ENCODE results near the gene PGGT1B. TPM values are rescaled to one million over a fixed set of nuclear protein-coding genes. Genes with fewer than 3 reads are reported as not detected.
"Not testable (repeated sequence)": the region's sequence is repeated elsewhere in the genome, so short reads cannot be mapped to it uniquely, and the experiment has no call there.

PGGT1B gene
- total and polyA plus RNA-seq, 4 donors, result 3.6 to 43.9 (median 14.5) TPM

- 4 to 9% methylated on average over 8 of the region's 8 CpGs for WGBS, 2 donors
- peak overlapping the region; percentile 83 to 95 for H3K9ac ChIP-seq (ENCODE audit: insufficient read depth in 1 of 2, low read length in 2 of 2)
- H3K36me3 ChIP-seq (ENCODE audit: control insufficient read depth in 4 of 4, insufficient read depth in 4 of 4, low read length in 4 of 4), result peaks cover 0 to 4% (median 0%) of the 10 kb centered on the region in 4 donors
- TF ChIP-seq, protein P1, sequence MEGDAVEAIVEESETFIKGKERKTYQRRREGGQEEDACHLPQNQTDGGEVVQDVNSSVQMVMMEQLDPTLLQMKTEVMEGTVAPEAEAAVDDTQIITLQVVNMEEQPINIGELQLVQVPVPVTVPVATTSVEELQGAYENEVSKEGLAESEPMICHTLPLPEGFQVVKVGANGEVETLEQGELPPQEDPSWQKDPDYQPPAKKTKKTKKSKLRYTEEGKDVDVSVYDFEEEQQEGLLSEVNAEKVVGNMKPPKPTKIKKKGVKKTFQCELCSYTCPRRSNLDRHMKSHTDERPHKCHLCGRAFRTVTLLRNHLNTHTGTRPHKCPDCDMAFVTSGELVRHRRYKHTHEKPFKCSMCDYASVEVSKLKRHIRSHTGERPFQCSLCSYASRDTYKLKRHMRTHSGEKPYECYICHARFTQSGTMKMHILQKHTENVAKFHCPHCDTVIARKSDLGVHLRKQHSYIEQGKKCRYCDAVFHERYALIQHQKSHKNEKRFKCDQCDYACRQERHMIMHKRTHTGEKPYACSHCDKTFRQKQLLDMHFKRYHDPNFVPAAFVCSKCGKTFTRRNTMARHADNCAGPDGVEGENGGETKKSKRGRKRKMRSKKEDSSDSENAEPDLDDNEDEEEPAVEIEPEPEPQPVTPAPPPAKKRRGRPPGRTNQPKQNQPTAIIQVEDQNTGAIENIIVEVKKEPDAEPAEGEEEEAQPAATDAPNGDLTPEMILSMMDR (IDR thresholded peaks at IDR 0.05; ENCODE audit: control extremely low read depth, extremely low read depth), result no peak
- no peaks in the 10 kb centered on the region for H3K27me3 ChIP-seq (ENCODE audit: control insufficient read depth in 3 of 3, insufficient read depth in 3 of 3, low read length in 2 of 3)
- peak overlapping the region; percentile 94 for H3K4me3 ChIP-seq
- no peaks in the 10 kb centered on the region for H3K9me3 ChIP-seq (ENCODE audit: control insufficient read depth in 4 of 4, insufficient read depth in 3 of 4, low read length in 3 of 4)
- DNase-seq (peak in 1 of 3 donors; percentile 13), ATAC-seq (ENCODE audit: insufficient read depth, low FRiP score) (no peak)
- H3K4me1 ChIP-seq (ENCODE audit: control insufficient read depth in 5 of 5, insufficient read depth in 5 of 5, low read length in 5 of 5), result peaks cover 2 to 17% (median 5%) of the 10 kb centered on the region in 5 donors
- H3K27ac ChIP-seq (ENCODE audit: low read depth in 1 of 2, low read length in 1 of 2), result peak overlapping the region; percentile 28 to 50
Observed at GRCh38 chr5:115262011-115262320, 711 bp downstream of the PGGT1B start.

- peaks cover 2 to 17% (median 5%) of the 10 kb centered on the region in 5 donors for H3K4me1 ChIP-seq (ENCODE audit: control insufficient read depth in 5 of 5, insufficient read depth in 5 of 5, low read length in 5 of 5)
- 87 to 90% methylated on average over 2 of the region's 2 CpGs for WGBS, 2 donors
- DNase-seq, result no peak
Observed at GRCh38 chr5:115260248-115260647, 2.4 kb downstream of the PGGT1B start.

GRCh38 chr5:115257981-115258380 lies 4.7 kb downstream of the PGGT1B start:
- no peak overlapping the region for H3K9ac ChIP-seq (ENCODE audit: insufficient read depth in 1 of 2, low read length in 2 of 2)
- DNase-seq (no peak), ATAC-seq (ENCODE audit: insufficient read depth, low FRiP score) (no peak)
- peaks cover under 1 to 17% (median 5%) of the 10 kb centered on the region in 5 donors for H3K4me1 ChIP-seq (ENCODE audit: control insufficient read depth in 5 of 5, insufficient read depth in 5 of 5, low read length in 5 of 5)
- no peaks in the 10 kb centered on the region for H3K27me3 ChIP-seq (ENCODE audit: control insufficient read depth in 3 of 3, insufficient read depth in 3 of 3, low read length in 2 of 3)
- H3K4me3 ChIP-seq, result no peak overlapping the region
- no peaks in the 10 kb centered on the region for H3K36me3 ChIP-seq (ENCODE audit: control insufficient read depth in 4 of 4, insufficient read depth in 4 of 4, low read length in 4 of 4)
- TF ChIP-seq, protein P1 (IDR thresholded peaks at IDR 0.05; ENCODE audit: control extremely low read depth, extremely low read depth), result no peak
- H3K9me3 ChIP-seq (ENCODE audit: control insufficient read depth in 4 of 4, insufficient read depth in 3 of 4, low read length in 3 of 4), result no peaks in the 10 kb centered on the region
- no peak overlapping the region for H3K27ac ChIP-seq (ENCODE audit: low read depth in 1 of 2, low read length in 1 of 2)

More at GRCh38 chr5:115260248-115260647, 2.4 kb downstream of the PGGT1B start:
- Histone ChIP-seq H3K27me3 (ENCODE audit: control insufficient read depth in 3 of 3, insufficient read depth in 3 of 3, low read length in 2 of 3) (no peaks in the 10 kb centered on the region), H3K27ac (ENCODE audit: low read depth in 1 of 2, low read length in 1 of 2) (no peak overlapping the region), H3K9me3 (ENCODE audit: control insufficient read depth in 4 of 4, insufficient read depth in 3 of 4, low read length in 3 of 4) (no peaks in the 10 kb centered on the region), H3K36me3 (ENCODE audit: control insufficient read depth in 4 of 4, insufficient read depth in 4 of 4, low read length in 4 of 4) (no peaks in the 10 kb centered on the region), H3K9ac (ENCODE audit: insufficient read depth in 1 of 2, low read length in 2 of 2) (no peak overlapping the region), H3K4me3 (no peak overlapping the region)
- no peak for ATAC-seq (ENCODE audit: insufficient read depth, low FRiP score)
- TF ChIP-seq, protein P1 (IDR thresholded peaks at IDR 0.05; ENCODE audit: control extremely low read depth, extremely low read depth), result no peak

GRCh38 chr5:115249379-115249778 lies 13.3 kb downstream of the PGGT1B start:
- ATAC-seq (ENCODE audit: insufficient read depth, low FRiP score); DNase-seq; H3K27ac ChIP-seq (ENCODE audit: low read depth in 1 of 2, low read length in 1 of 2); H3K9me3 ChIP-seq (ENCODE audit: control insufficient read depth in 4 of 4, insufficient read depth in 3 of 4, low read length in 3 of 4); H3K36me3 ChIP-seq (ENCODE audit: control insufficient read depth in 4 of 4, insufficient read depth in 4 of 4, low read length in 4 of 4); H3K27me3 ChIP-seq (ENCODE audit: control insufficient read depth in 3 of 3, insufficient read depth in 3 of 3, low read length in 2 of 3); H3K4me3 ChIP-seq; H3K4me1 ChIP-seq (ENCODE audit: control insufficient read depth in 5 of 5, insufficient read depth in 5 of 5, low read length in 5 of 5); H3K9ac ChIP-seq (ENCODE audit: insufficient read depth in 1 of 2, low read length in 2 of 2): not testable (repeated sequence)
- 66 to 76% methylated on average over 5 of the region's 5 CpGs for WGBS, 2 donors

Measured in lung (tissue), 12 donors.